Adrenal gland (tissue), 12 donors: Measurements from ENCODE around the gene MARS2. TPM values are rescaled to one million over a fixed set of nuclear protein-coding genes. Genes with fewer than 3 reads are reported as not detected.
A peak's percentile ranks its signal among the peaks of the same experiment; 100 is the strongest.
"Not testable (repeated sequence)": the region's sequence is repeated elsewhere in the genome, so short reads cannot be mapped to it uniquely, and the experiment has no call there.

ENCODE experiments used
- DNase-seq, 7 donors: peaks; one replicate each; pipeline ENCODE4 v3.0.0-alpha.2; 2019 to 2020
- H3K27ac ChIP-seq, 5 donors: fragments of 200-600 bp; sonication (generic) in 4 of 5; 1 replicate in 3 of 5; 2 replicates in 2 of 5; pipeline versions ENCODE4 v1.5.1 to v1.8.0; 2016 to 2020; ENCODE audit warnings: mild to moderate bottlenecking in 1 of 5
- H3K27me3 ChIP-seq: fragments of 200-600 bp; 2 replicates; pipeline ENCODE4 v1.8.0; 2021
- H3K36me3 ChIP-seq, 2 donors: fragments of 200-600 bp; replicated peaks in 1 of 2; 1 replicate in 1 of 2; 2 replicates in 1 of 2; pipeline versions ENCODE4 v1.5.1 to v1.8.0; 2018 to 2022
- H3K4me1 ChIP-seq, 2 donors: fragments of 200-600 bp; replicated peaks in 1 of 2; 1 replicate in 1 of 2; 2 replicates in 1 of 2; pipeline versions ENCODE4 v1.5.1 to v1.8.0; 2018 to 2021
- H3K4me3 ChIP-seq, 4 donors: fragments of 200-600 bp; sonication (generic) in 3 of 4; one replicate each; pipeline ENCODE4 v1.5.1; 2016 to 2018
- H3K9me3 ChIP-seq, 3 donors: fragments of 200-600 bp; sonication (generic) in 1 of 3; replicated peaks in 1 of 3; 1 replicate in 2 of 3; 2 replicates in 1 of 3; pipeline versions ENCODE4 v1.5.1 to v1.8.0; 2016 to 2021
- CTCF ChIP-seq, 6 experiments: fragments of 450-650 bp in 4 of 6; fragments of 200-600 bp in 2 of 6; sonication (generic) in 1 of 6; IDR thresholded peaks; 1 replicate in 5 of 6; 2 replicates in 1 of 6; pipeline versions ENCODE4 v1.5.1 to v1.8.0; 2016 to 2021; ENCODE audit warnings: antibody characterized with exemption in 6 of 6, mild to moderate bottlenecking in 2 of 6, moderate library complexity in 1 of 6
- POLR2A ChIP-seq, 2 donors: fragments of 450-650 bp; IDR thresholded peaks; one replicate each; pipeline ENCODE4 v1.6.1; 2017; ENCODE audit warnings: antibody characterized with exemption in 2 of 2, mild to moderate bottlenecking in 2 of 2, moderate library complexity in 1 of 2
- WGBS, 4 donors: extraction: QIAGEN DNeasy Blood & Tissue Kit in 2 of 4; methylation state at CpG; one replicate each; pipeline versions ENCODE4 v1.1.5 to v1.1.7; 2013 to 2017; 5-methylcytosine and 5-hydroxymethylcytosine counted together
- intact Hi-C, 2 donors: fragments of 100-400 bp; cut with DNase I; formaldehyde crosslinking; loops; one replicate each; pipeline versions ENCODE4 v1.14.1 to v1.15.0; 2022 to 2023
- polyA plus RNA-seq, 3 donors: library from polyadenylated mRNA; stranded (reverse); fragments of 200-250 nt in 2 of 3; fragments of 350-450 nt in 1 of 3; fragmentation: Illumina TruSeq in 1 of 3; extraction: RNeasy Lipid Tissue Mini Kit (QIAGEN cat#74804) in 1 of 3; gene quantifications; one replicate each; pipeline ENCODE4 v1.2.3, GENCODE V29; 2013 to 2014
- total RNA-seq, 9 donors: library from RNA; depleted of rRNA in 4 of 9; stranded (reverse); fragments of >200 nt in 4 of 9; fragments of 120-200 nt in 1 of 9; fragmentation: NEBNext Ultra II Directional in 1 of 9; extraction: Animal tissue kit (Norgen Biotek cat#: 25700) in 1 of 9; gene quantifications; one replicate each; pipeline versions ENCODE4 v1.1.0 to v1.2.4, GENCODE V29; 2013 to 2023
- donor health status: healthy with polysubstance abuse.
- donor health status: Bipolar disorder and iron deficiency.
- donor health status: DM: yes; HTN: yes; CAD: no.
- donor health status: DM: no; HTN: no; CAD: no.
- donor health status: DM: no; HTN: no; CAD: no.
- donor health status: DM: yes; HTN: yes; CAD: no.

The MARS2 gene
- total and polyA plus RNA-seq, 12 donors, result 1.1 to 24.9 (median 10.3) TPM

- no peaks in the 10 kb centered on the region for H3K36me3 ChIP-seq
- H3K9me3 ChIP-seq, result no peaks in the 10 kb centered on the region
- intact Hi-C loops, result no loop called here
- peak in 5 of 7 donors; percentile 19 to 39 (median 32) for DNase-seq
- H3K4me1 ChIP-seq, result peaks cover 4 to 20% of the 10 kb centered on the region in 2 donors
- H3K4me3 ChIP-seq, result peak overlapping the region in 2 of 4 donors; percentile 7 to 45
- 21 to 36% (median 26%) methylated on average over 6 of the region's 6 CpGs for WGBS, 4 donors
- peak in 3 of 6 experiments; percentile 19 to 26 (median 24) for TF ChIP-seq CTCF (IDR thresholded peaks at IDR 0.05)
- peak in 1 of 2 donors; percentile 20 for TF ChIP-seq POLR2A (IDR thresholded peaks at IDR 0.05)
- H3K27ac ChIP-seq, result peak overlapping the region in 4 of 5 donors; percentile 50 to 65 (median 57)
- H3K27me3 ChIP-seq, result no peaks in the 10 kb centered on the region
These were observed 29.4 kb upstream of the MARS2 start for GRCh38 chr2:197675711-197676188.

GRCh38 chr2:197677056-197677455 is 28.1 kb upstream of the MARS2 start:
- no peak for TF ChIP-seq CTCF (IDR thresholded peaks at IDR 0.05)
- Histone ChIP-seq H3K27me3 (no peaks in the 10 kb centered on the region), H3K4me3 (no peak overlapping the region), H3K27ac (peak overlapping the region in 1 of 5 donors; percentile 65), H3K4me1 (peaks cover 4 to 14% of the 10 kb centered on the region in 2 donors), H3K36me3 (no peaks in the 10 kb centered on the region), H3K9me3 (no peaks in the 10 kb centered on the region)
- intact Hi-C loops, result no loop called here
- 80 to 88% (median 87%) methylated on average over 3 of the region's 3 CpGs for WGBS, 4 donors
- no peak for DNase-seq

GRCh38 chr2:197677483-197677882 is 27.7 kb upstream of the MARS2 start:
- no peaks in the 10 kb centered on the region for H3K9me3 ChIP-seq
- H3K27ac ChIP-seq, result no peak overlapping the region
- WGBS, 4 donors, result 35 to 49% (median 39%) methylated on average over 2 of the region's 2 CpGs
- no peak overlapping the region for H3K4me3 ChIP-seq
- TF ChIP-seq CTCF (IDR thresholded peaks at IDR 0.05), result no peak
- no peak for TF ChIP-seq POLR2A (IDR thresholded peaks at IDR 0.05)
- H3K4me1 ChIP-seq, result peaks cover 4 to 14% of the 10 kb centered on the region in 2 donors
- no peaks in the 10 kb centered on the region for H3K27me3 ChIP-seq
- DNase-seq, result peak in 1 of 7 donors; percentile 21
- intact Hi-C loops, result no loop called here
- H3K36me3 ChIP-seq, result no peaks in the 10 kb centered on the region

- H3K36me3 ChIP-seq, H3K4me1 ChIP-seq, H3K9me3 ChIP-seq, H3K27me3 ChIP-seq, H3K4me3 ChIP-seq, H3K27ac ChIP-seq, DNase-seq, intact Hi-C loops: not testable (repeated sequence)
- 89 to 97% (median 91%) methylated on average over 4 of the region's 6 CpGs for WGBS, 4 donors
These were observed 10.0 kb upstream of the MARS2 start for GRCh38 chr2:197695206-197695605.

GRCh38 chr2:197695971-197696370 is 9.2 kb upstream of the MARS2 start:
- H3K4me1 ChIP-seq, H3K27me3 ChIP-seq, H3K36me3 ChIP-seq, H3K9me3 ChIP-seq, intact Hi-C loops, H3K27ac ChIP-seq, H3K4me3 ChIP-seq, DNase-seq: not testable (repeated sequence)
- 87 to 100% (median 95%) methylated on average over 6 to 21 of the region's 30 CpGs for WGBS, 4 donors

- H3K27me3 ChIP-seq, H3K4me1 ChIP-seq, intact Hi-C loops, DNase-seq, H3K9me3 ChIP-seq, H3K36me3 ChIP-seq, H3K4me3 ChIP-seq, H3K27ac ChIP-seq: not testable (repeated sequence)
- 91 to 93% (median 92%) methylated on average over 4 to 19 of the region's 29 CpGs; no CpG with 5 or more reads in 1 of the 4 donors for WGBS, 4 donors
These were observed 8.6 kb upstream of the MARS2 start for GRCh38 chr2:197696571-197696970.

- H3K9me3 ChIP-seq, DNase-seq, H3K4me1 ChIP-seq, H3K27me3 ChIP-seq, H3K36me3 ChIP-seq, H3K27ac ChIP-seq, H3K4me3 ChIP-seq, intact Hi-C loops: not testable (repeated sequence)
These were observed 5.4 kb upstream of the MARS2 start for GRCh38 chr2:197699724-197700123.
